Peyer's patch (tissue), 4 donors: ENCODE data around the gene PDCD1. TPM values are rescaled to one million over a fixed set of nuclear protein-coding genes. Genes with fewer than 3 reads are reported as not detected.

Experiments used
- DNase-seq, 3 donors: peaks; one replicate each; pipeline ENCODE4 v3.0.0-alpha.2; 2017 to 2019
- H3K27ac ChIP-seq, 4 donors: fragments of 200-600 bp; sonication (generic); one replicate each; pipeline ENCODE4 v1.5.1; 2016 to 2019
- H3K27me3 ChIP-seq, 2 donors: fragments of 200-600 bp; sonication (generic); one replicate each; pipeline ENCODE4 v1.5.1; 2019
- H3K36me3 ChIP-seq, 3 donors: fragments of 200-600 bp; sonication (generic); one replicate each; pipeline ENCODE4 v1.5.1; 2016 to 2019
- H3K4me1 ChIP-seq, 4 donors: fragments of 200-600 bp; sonication (generic); one replicate each; pipeline ENCODE4 v1.5.1; 2016 to 2019
- H3K4me3 ChIP-seq, 4 donors: fragments of 200-600 bp; sonication (generic); 1 replicate in 3 of 4; 2 replicates in 1 of 4; pipeline ENCODE4 v1.5.1; 2016 to 2019; ENCODE audit warnings: mild to moderate bottlenecking in 1 of 4
- H3K9me3 ChIP-seq, 4 donors: fragments of 200-600 bp; sonication (generic); one replicate each; pipeline ENCODE4 v1.5.1; 2016 to 2019; ENCODE audit warnings: mild to moderate bottlenecking in 1 of 4
- POLR2A ChIP-seq, 2 donors: fragments of 450-650 bp; IDR thresholded peaks; one replicate each; pipeline ENCODE4 v1.5.1; 2017; ENCODE audit warnings: antibody characterized with exemption in 2 of 2, mild to moderate bottlenecking in 2 of 2, moderate library complexity in 2 of 2
- total RNA-seq, 4 donors: library from RNA; depleted of rRNA; stranded (reverse); fragments of >200 nt; gene quantifications; one replicate each; pipeline ENCODE4 v1.1.0, GENCODE V29; 2016
- TF ChIP-seq, protein P1 (sequence below), 6 experiments: fragments of 450-650 bp in 4 of 6; fragments of 200-600 bp in 2 of 6; sonication (generic) in 1 of 6; IDR thresholded peaks; one replicate each; pipeline ENCODE4 v1.5.1; 2017 to 2019; ENCODE audit warnings: antibody characterized with exemption in 6 of 6, mild to moderate bottlenecking in 3 of 6, moderate library complexity in 1 of 6

PDCD1 gene
- total RNA-seq, 4 donors from 2014 or later, result 1.6 to 2.7 TPM; not detected in 2

GRCh38 chr2:241892299-241893137 lies 33.8 kb upstream of the PDCD1 start:
- TF ChIP-seq, protein P1, sequence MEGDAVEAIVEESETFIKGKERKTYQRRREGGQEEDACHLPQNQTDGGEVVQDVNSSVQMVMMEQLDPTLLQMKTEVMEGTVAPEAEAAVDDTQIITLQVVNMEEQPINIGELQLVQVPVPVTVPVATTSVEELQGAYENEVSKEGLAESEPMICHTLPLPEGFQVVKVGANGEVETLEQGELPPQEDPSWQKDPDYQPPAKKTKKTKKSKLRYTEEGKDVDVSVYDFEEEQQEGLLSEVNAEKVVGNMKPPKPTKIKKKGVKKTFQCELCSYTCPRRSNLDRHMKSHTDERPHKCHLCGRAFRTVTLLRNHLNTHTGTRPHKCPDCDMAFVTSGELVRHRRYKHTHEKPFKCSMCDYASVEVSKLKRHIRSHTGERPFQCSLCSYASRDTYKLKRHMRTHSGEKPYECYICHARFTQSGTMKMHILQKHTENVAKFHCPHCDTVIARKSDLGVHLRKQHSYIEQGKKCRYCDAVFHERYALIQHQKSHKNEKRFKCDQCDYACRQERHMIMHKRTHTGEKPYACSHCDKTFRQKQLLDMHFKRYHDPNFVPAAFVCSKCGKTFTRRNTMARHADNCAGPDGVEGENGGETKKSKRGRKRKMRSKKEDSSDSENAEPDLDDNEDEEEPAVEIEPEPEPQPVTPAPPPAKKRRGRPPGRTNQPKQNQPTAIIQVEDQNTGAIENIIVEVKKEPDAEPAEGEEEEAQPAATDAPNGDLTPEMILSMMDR (IDR thresholded peaks at IDR 0.05), result no peak
- TF ChIP-seq POLR2A (IDR thresholded peaks at IDR 0.05), result no peak
- Histone ChIP-seq H3K27me3 (no peaks in the 10 kb centered on the region), H3K9me3 (no peaks in the 10 kb centered on the region), H3K27ac (peak overlapping the region in 1 of 4 donors; percentile 19), H3K4me3 (no peak overlapping the region), H3K36me3 (no peaks in the 10 kb centered on the region), H3K4me1 (no peaks in the 10 kb centered on the region)
- DNase-seq, result peak in 2 of 3 donors; percentile 38 to 39

DNA sequence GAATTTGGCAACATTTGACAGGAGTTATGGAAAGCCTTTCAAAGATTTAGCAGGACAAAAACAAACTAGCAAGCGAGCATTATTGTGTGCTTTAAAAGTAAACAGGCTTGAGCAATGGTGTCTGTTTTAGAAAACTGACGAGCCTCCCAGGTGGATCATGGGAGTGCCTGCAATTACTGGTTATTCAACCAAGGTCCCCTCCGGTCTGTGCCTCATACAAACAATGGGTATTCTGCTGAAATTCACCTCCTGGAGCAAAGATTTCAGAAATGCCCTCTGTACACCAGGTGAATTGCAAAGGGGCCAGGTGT lies 33.2 kb upstream of the PDCD1 start:
- no peaks in the 10 kb centered on the region for H3K27me3 ChIP-seq
- DNase-seq, result no peak
- H3K27ac ChIP-seq, result peak overlapping the region in 1 of 4 donors; percentile 19
- H3K9me3 ChIP-seq, result no peaks in the 10 kb centered on the region
- no peak for TF ChIP-seq POLR2A (IDR thresholded peaks at IDR 0.05)
- TF ChIP-seq, protein P1 (IDR thresholded peaks at IDR 0.05), result no peak
- no peaks in the 10 kb centered on the region for H3K4me1 ChIP-seq
- H3K36me3 ChIP-seq, result no peaks in the 10 kb centered on the region
- no peak overlapping the region for H3K4me3 ChIP-seq

DNA sequence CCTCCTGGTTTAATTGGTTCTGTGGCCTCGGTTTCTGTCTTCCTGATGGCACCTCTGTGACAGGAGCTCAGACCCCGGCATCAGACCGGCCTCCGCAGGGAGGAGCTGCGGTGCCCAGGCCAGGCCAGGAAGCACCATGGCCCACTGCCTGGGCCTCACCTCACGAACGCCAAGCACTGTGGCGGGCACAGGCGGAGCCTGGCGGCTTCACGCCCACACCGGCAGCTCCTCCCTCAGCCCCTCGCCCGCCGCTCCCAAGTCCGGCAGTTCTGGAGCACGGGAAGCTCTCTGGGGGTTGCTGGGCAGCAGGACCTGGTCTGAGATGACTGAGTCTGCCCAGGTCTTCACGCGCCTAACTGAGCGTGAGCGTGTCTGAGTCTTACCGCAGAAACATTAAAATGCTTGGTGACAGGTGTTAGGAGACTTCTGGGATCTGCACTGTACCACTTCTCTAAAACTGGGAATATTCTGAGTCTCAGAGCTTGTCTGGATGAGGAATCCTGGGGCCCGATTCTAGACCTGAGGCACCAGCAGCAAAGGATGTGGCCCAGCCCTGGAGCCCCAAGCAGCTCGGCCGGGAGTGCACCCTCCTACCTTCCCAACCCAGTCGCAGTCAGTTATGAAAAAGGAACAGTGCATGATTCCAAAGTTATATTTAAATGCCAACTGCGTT lies 32.8 kb upstream of the PDCD1 start:
- no peak overlapping the region for H3K4me3 ChIP-seq
- no peak for DNase-seq

GRCh38 chr2:241890524-241891235 lies 32.0 kb upstream of the PDCD1 start:
- DNase-seq, result no peak
- H3K4me1 ChIP-seq, result no peaks in the 10 kb centered on the region
- H3K27me3 ChIP-seq, result no peaks in the 10 kb centered on the region
- no peak overlapping the region for H3K27ac ChIP-seq
- H3K36me3 ChIP-seq, result no peaks in the 10 kb centered on the region
- H3K4me3 ChIP-seq, result no peak overlapping the region
- H3K9me3 ChIP-seq, result no peaks in the 10 kb centered on the region
- TF ChIP-seq, protein P1 (IDR thresholded peaks at IDR 0.05), result no peak
- TF ChIP-seq POLR2A (IDR thresholded peaks at IDR 0.05), result no peak

More for the DNA sequence above, 32.8 kb upstream of the PDCD1 start:
- H3K36me3 ChIP-seq, result no peaks in the 10 kb centered on the region
- H3K9me3 ChIP-seq, result no peaks in the 10 kb centered on the region
- H3K4me1 ChIP-seq, result no peaks in the 10 kb centered on the region
- H3K27ac ChIP-seq, result no peak overlapping the region
- no peak for TF ChIP-seq POLR2A (IDR thresholded peaks at IDR 0.05)
- TF ChIP-seq, protein P1 (IDR thresholded peaks at IDR 0.05), result no peak
- no peaks in the 10 kb centered on the region for H3K27me3 ChIP-seq

DNA sequence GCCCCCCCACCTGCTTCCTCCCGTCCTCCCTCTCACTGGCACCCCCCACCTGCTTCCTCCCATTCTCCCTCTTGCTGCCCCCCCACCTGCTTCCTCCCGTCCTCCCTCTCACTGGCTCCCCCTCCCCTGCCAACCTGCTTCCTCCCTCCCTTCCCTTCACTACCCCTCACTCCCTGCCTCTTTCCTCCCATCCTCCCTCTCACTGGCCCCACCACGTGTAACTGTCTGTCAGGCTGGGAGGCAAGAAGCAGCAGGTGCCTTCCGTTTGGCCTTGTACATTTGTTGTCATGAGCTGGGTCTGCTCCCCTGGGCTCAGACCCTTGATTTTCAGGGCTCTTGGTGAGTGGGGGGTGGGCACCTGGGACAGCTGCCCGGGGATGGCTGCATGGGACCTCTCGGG lies 29.9 kb upstream of the PDCD1 start:
- no peaks in the 10 kb centered on the region for H3K27me3 ChIP-seq
- no peaks in the 10 kb centered on the region for H3K9me3 ChIP-seq
- DNase-seq, result no peak
- H3K4me3 ChIP-seq, result no peak overlapping the region
- no peaks in the 10 kb centered on the region for H3K36me3 ChIP-seq
- H3K27ac ChIP-seq, result no peak overlapping the region
- TF ChIP-seq POLR2A (IDR thresholded peaks at IDR 0.05), result no peak
- TF ChIP-seq, protein P1 (IDR thresholded peaks at IDR 0.05), result no peak
- H3K4me1 ChIP-seq, result no peaks in the 10 kb centered on the region
